ENCODE measurements around the gene CREM. TPM values are rescaled to one million over a fixed set of nuclear protein-coding genes. Genes with fewer than 3 reads are reported as not detected.

CREM gene
- total and polyA plus RNA-seq, 12 donors = 37.8 to 91.7 (median 57.6) TPM

DNA sequence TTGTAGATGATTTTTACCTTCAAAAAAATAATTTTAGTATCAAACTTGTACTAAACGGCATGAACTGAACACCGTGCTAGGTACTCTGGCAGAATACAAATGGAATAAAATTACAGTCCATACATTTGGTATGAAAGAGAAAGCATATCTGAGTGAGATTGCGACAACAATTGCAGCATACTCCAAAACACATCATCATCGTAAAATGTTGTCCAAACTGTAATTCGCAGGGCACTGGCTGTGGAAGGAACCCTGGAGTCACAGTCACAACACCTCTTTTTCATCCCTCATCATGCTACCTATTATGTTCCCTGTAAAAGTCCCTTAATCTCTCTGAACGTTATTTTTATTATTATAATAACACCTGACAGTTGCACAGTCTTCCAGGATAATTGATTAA is 13.5 kb downstream of the CREM start:
- Histone ChIP-seq H3K4me1 (peaks cover 0 to 35% (median 17%) of the 10 kb centered on the region in 9 donors), H3K27me3 (no peaks in the 10 kb centered on the region), H3K4me3 (no peak overlapping the region), H3K27ac (peak overlapping the region in 1 of 10 donors; percentile 11), H3K9me3 (no peaks in the 10 kb centered on the region), H3K36me3 (no peaks in the 10 kb centered on the region)
- intact Hi-C loops (cut with DNase I) = no loop called here
- no peak for TF ChIP-seq CTCF (IDR thresholded peaks at IDR 0.05)
- ATAC-seq (no peak), DNase-seq (no peak)
- 84 to 90% methylated on average over 6 of the region's 6 CpGs for WGBS, 2 donors

DNA sequence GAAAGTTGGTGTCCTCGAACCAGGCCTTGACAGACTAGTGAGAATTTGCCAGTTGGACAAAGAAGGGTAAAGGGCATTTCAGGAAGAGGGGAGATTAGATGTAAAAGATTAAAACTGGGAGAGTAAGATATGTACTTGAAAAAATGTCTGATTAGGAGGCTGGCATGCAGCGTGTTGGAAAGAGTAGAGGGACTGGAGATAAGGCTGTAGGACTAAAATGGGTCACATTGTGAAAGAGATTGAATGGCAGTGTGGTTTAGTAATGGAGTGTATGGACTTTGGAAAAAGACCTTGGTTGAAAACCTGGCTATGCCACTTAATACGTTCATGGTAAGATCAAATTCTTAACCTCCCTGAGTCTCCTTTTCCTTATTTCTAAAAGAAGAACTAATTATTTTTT is 14.1 kb downstream of the CREM start:
- no peaks in the 10 kb centered on the region for H3K27me3 ChIP-seq
- DNase-seq (no peak), ATAC-seq (peak in 5 of 8 donors; percentile 20 to 77 (median 52))
- no peak for TF ChIP-seq CTCF (IDR thresholded peaks at IDR 0.05)
- no peaks in the 10 kb centered on the region for H3K9me3 ChIP-seq
- H3K27ac ChIP-seq = peak overlapping the region in 2 of 10 donors; percentile 11 to 39
- H3K36me3 ChIP-seq = no peaks in the 10 kb centered on the region
- intact Hi-C loops (cut with DNase I) = no loop called here
- WGBS, 2 donors = 33 to 60% methylated on average over 3 of the region's 3 CpGs
- no peak overlapping the region for H3K4me3 ChIP-seq
- peaks cover 0 to 33% (median 11%) of the 10 kb centered on the region in 9 donors for H3K4me1 ChIP-seq

GRCh38 chr10:35150308-35150707 is 23.7 kb downstream of the CREM start:
- intact Hi-C loops (cut with DNase I) = no loop called here
- TF ChIP-seq CTCF (IDR thresholded peaks at IDR 0.05) = no peak
- H3K36me3 ChIP-seq = no peaks in the 10 kb centered on the region
- H3K27ac ChIP-seq = peak overlapping the region in 4 of 10 donors; percentile 6 to 31 (median 13)
- H3K4me3 ChIP-seq = no peak overlapping the region
- ATAC-seq (no peak), DNase-seq (no peak)
- 95 to 98% methylated on average over 6 of the region's 6 CpGs for WGBS, 2 donors
- no peaks in the 10 kb centered on the region for H3K9me3 ChIP-seq
- no peaks in the 10 kb centered on the region for H3K27me3 ChIP-seq
- H3K4me1 ChIP-seq = peaks cover 0 to 32% (median 17%) of the 10 kb centered on the region in 9 donors

DNA sequence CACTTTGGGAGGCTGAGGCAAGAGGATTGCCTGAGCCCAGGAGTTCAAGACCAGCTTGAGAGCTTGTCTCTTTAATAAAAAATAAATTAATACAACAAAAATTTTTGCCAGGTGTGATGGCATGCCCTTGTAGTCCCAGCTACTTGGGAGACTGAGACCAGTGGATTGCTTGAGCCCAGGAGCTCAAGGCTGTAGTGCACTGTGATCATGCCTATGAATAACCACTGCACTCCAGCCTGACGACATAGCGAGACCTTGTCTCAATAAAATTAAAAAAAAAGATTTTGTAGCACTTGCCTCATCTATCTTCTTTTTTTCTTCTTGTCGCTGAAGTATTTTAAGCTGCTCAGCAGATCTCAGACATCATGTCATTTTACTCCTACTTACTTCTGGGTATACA is 26.3 kb downstream of the CREM start:
- intact Hi-C loops (cut with DNase I) = no loop called here
- no peak overlapping the region for H3K4me3 ChIP-seq
- peak in 3 of 8 donors; percentile 31 to 61 (median 36) for ATAC-seq
- no peak for DNase-seq
- TF ChIP-seq CTCF (IDR thresholded peaks at IDR 0.05) = no peak
- H3K27me3 ChIP-seq = no peaks in the 10 kb centered on the region
- peaks cover 0 to 32% (median 17%) of the 10 kb centered on the region in 9 donors for H3K4me1 ChIP-seq
- 54 to 69% methylated on average over 3 of the region's 3 CpGs for WGBS, 2 donors
- H3K9me3 ChIP-seq = no peaks in the 10 kb centered on the region
- peak overlapping the region in 8 of 10 donors; percentile 43 to 74 (median 62) for H3K27ac ChIP-seq
- no peaks in the 10 kb centered on the region for H3K36me3 ChIP-seq

All from heart right ventricle (tissue), 16 donors.